SK-N-SH treated with all-trans-retinoic acid at 6 μM for 48 hours (cell line): ENCODE measurements around the gene DTX1.

Experiments
- ATAC-seq: fragments of 200-7000 bp; cut with Tn5 transposase; 3 replicates; pipeline ENCODE4 v1.9.1; 2020; ENCODE audit warnings: mild to moderate bottlenecking, moderate library complexity
- ARNTL ChIP-seq: fragments of 450-650 bp; formaldehyde crosslinking; IDR thresholded peaks from 2 replicates; pipeline ENCODE4 v1.5.0; 2020; ENCODE audit warnings: low read depth, mild to moderate bottlenecking, moderate library complexity, borderline replicate concordance
- BACH2 ChIP-seq: fragments of 250-450 bp; sonication (Bioruptor Pico); IDR thresholded peaks from 2 replicates; pipeline ENCODE4 v1.9.0; 2021; ENCODE audit warnings: mild to moderate bottlenecking, borderline replicate concordance
- CSDC2 ChIP-seq: fragments of 250-450 bp; sonication (Bioruptor Pico); IDR thresholded peaks from 2 replicates; pipeline ENCODE4 v1.5.0; 2020; ENCODE audit warnings: mild to moderate bottlenecking, moderate library complexity
- ESRRG ChIP-seq: fragments of 250-450 bp; sonication (Bioruptor Pico); IDR thresholded peaks from 2 replicates; pipeline ENCODE4 v1.6.1; 2021; ENCODE audit warnings: mild to moderate bottlenecking
- GLIS3 ChIP-seq: fragments of 250-450 bp; sonication (Bioruptor Pico); IDR thresholded peaks from 2 replicates; pipeline ENCODE4 v1.5.0; 2020; ENCODE audit warnings: mild to moderate bottlenecking, moderate library complexity
- ISL1 ChIP-seq: fragments of 250-450 bp; sonication (Bioruptor Pico); IDR thresholded peaks from 2 replicates; pipeline ENCODE4 v2.1.2; 2022; ENCODE audit warnings: mild to moderate bottlenecking, moderate library complexity
- PPARA ChIP-seq: fragments of 250-450 bp; sonication (Bioruptor Pico); IDR thresholded peaks from 2 replicates; pipeline ENCODE4 v1.5.0; 2020; ENCODE audit warnings: mild to moderate bottlenecking, borderline replicate concordance
- RARB ChIP-seq: fragments of 250-450 bp; sonication (Bioruptor Pico); IDR thresholded peaks from 2 replicates; pipeline ENCODE4 v1.8.0; 2021; ENCODE audit warnings: mild to moderate bottlenecking, moderate library complexity
- SNAI2 ChIP-seq: fragments of 250-450 bp; sonication (Bioruptor Pico); IDR thresholded peaks from 2 replicates; pipeline ENCODE4 v1.5.0; 2020; ENCODE audit warnings: mild to moderate bottlenecking, moderate library complexity
- TCF4 ChIP-seq: fragments of 250-450 bp; sonication (Bioruptor Pico); IDR thresholded peaks from 2 replicates; pipeline ENCODE4 v1.8.0; 2021; ENCODE audit warnings: mild to moderate bottlenecking, moderate library complexity, borderline replicate concordance
- ZC3H10 ChIP-seq: fragments of 250-450 bp; sonication (Bioruptor Pico); IDR thresholded peaks from 2 replicates; pipeline ENCODE4 v1.5.1; 2021; ENCODE audit warnings: mild to moderate bottlenecking, moderate library complexity
- ZFP3 ChIP-seq: fragments of 250-450 bp; sonication (Bioruptor Pico); IDR thresholded peaks from 2 replicates; pipeline ENCODE4 v1.5.0; 2020; ENCODE audit warnings: mild to moderate bottlenecking, moderate library complexity
- ZFP30 ChIP-seq: fragments of 450-650 bp; formaldehyde crosslinking; IDR thresholded peaks from 2 replicates; pipeline ENCODE4 v1.5.0; 2022; ENCODE audit warnings: mild to moderate bottlenecking, moderate library complexity
- ZNF565 ChIP-seq: fragments of 450-650 bp; formaldehyde crosslinking; conservative IDR thresholded peaks from 2 replicates; pipeline ENCODE4 v1.5.0; 2020; ENCODE audit warnings: low read depth, mild to moderate bottlenecking, moderate library complexity
- ZNF70 ChIP-seq: fragments of 450-650 bp; formaldehyde crosslinking; IDR thresholded peaks from 2 replicates; pipeline ENCODE4 v1.5.0; 2020; ENCODE audit warnings: mild to moderate bottlenecking, moderate library complexity
- ZNF8 ChIP-seq: fragments of 450-650 bp; formaldehyde crosslinking; IDR thresholded peaks from 2 replicates; pipeline ENCODE4 v1.5.0; 2020; ENCODE audit warnings: mild to moderate bottlenecking, moderate library complexity
- TF ChIP-seq, protein P1 (sequence below): fragments of 250-450 bp; sonication (Bioruptor Pico); IDR thresholded peaks from 2 replicates; pipeline ENCODE4 v1.8.0; 2020; ENCODE audit warnings: mild to moderate bottlenecking, moderate library complexity, borderline replicate concordance
- TF ChIP-seq, protein P2 (sequence below): fragments of 250-450 bp; sonication (Bioruptor Pico); IDR thresholded peaks from 2 replicates; pipeline ENCODE4 v1.5.1; 2020; ENCODE audit warnings: low read depth, mild to moderate bottlenecking, moderate library complexity
- TF ChIP-seq, protein P3 (sequence below): fragments of 250-450 bp; sonication (Bioruptor Pico); IDR thresholded peaks from 2 replicates; pipeline ENCODE4 v1.5.0; 2020; ENCODE audit warnings: mild to moderate bottlenecking, moderate library complexity
- TF ChIP-seq, protein P4 (sequence below): fragments of 250-450 bp; sonication (Bioruptor Pico); IDR thresholded peaks from 2 replicates; pipeline ENCODE4 v1.8.0; 2021; ENCODE audit warnings: low read depth, mild to moderate bottlenecking, moderate library complexity, borderline replicate concordance
- TF ChIP-seq, protein P5 (sequence below): fragments of 250-450 bp; sonication (Bioruptor Pico); IDR thresholded peaks from 2 replicates; pipeline ENCODE4 v1.5.1; 2021; ENCODE audit warnings: mild to moderate bottlenecking, moderate library complexity

DTX1 gene

DNA sequence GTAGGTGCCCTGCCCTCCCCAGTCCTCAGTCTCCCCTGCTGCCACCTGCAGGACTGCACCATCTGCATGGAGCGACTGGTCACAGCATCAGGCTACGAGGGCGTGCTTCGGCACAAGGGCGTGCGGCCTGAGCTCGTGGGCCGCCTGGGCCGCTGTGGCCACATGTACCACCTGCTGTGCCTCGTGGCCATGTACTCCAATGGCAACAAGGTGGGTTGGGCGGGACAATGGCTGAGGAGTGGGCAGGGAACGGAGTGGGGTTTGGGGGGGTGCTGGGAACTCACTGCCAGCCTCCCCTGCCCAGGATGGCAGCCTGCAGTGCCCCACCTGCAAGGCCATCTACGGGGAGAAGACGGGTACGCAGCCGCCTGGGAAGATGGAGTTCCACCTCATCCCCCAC lies 38.2 kb downstream of the DTX1 start:
- TF ChIP-seq ZNF565 (CRISPR knock-in tag) (no peak), ZFP3 (CRISPR knock-in tag) (no peak), TCF4 (CRISPR knock-in tag) (no peak), RARB (CRISPR knock-in tag) (no peak), SNAI2 (no peak), CSDC2 (CRISPR knock-in tag) (no peak), ARNTL (no peak), ZC3H10 (no peak), PPARA (no peak), ISL1 (CRISPR knock-in tag) (no peak)
- TF ChIP-seq, protein P1, sequence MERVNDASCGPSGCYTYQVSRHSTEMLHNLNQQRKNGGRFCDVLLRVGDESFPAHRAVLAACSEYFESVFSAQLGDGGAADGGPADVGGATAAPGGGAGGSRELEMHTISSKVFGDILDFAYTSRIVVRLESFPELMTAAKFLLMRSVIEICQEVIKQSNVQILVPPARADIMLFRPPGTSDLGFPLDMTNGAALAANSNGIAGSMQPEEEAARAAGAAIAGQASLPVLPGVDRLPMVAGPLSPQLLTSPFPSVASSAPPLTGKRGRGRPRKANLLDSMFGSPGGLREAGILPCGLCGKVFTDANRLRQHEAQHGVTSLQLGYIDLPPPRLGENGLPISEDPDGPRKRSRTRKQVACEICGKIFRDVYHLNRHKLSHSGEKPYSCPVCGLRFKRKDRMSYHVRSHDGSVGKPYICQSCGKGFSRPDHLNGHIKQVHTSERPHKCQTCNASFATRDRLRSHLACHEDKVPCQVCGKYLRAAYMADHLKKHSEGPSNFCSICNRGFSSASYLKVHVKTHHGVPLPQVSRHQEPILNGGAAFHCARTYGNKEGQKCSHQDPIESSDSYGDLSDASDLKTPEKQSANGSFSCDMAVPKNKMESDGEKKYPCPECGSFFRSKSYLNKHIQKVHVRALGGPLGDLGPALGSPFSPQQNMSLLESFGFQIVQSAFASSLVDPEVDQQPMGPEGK (CRISPR knock-in tag), result no peak
- TF ChIP-seq, protein P2, sequence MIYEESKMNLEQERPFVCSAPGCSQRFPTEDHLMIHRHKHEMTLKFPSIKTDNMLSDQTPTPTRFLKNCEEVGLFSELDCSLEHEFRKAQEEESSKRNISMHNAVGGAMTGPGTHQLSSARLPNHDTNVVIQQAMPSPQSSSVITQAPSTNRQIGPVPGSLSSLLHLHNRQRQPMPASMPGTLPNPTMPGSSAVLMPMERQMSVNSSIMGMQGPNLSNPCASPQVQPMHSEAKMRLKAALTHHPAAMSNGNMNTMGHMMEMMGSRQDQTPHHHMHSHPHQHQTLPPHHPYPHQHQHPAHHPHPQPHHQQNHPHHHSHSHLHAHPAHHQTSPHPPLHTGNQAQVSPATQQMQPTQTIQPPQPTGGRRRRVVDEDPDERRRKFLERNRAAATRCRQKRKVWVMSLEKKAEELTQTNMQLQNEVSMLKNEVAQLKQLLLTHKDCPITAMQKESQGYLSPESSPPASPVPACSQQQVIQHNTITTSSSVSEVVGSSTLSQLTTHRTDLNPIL (CRISPR knock-in tag), result no peak
- TF ChIP-seq, protein P3, sequence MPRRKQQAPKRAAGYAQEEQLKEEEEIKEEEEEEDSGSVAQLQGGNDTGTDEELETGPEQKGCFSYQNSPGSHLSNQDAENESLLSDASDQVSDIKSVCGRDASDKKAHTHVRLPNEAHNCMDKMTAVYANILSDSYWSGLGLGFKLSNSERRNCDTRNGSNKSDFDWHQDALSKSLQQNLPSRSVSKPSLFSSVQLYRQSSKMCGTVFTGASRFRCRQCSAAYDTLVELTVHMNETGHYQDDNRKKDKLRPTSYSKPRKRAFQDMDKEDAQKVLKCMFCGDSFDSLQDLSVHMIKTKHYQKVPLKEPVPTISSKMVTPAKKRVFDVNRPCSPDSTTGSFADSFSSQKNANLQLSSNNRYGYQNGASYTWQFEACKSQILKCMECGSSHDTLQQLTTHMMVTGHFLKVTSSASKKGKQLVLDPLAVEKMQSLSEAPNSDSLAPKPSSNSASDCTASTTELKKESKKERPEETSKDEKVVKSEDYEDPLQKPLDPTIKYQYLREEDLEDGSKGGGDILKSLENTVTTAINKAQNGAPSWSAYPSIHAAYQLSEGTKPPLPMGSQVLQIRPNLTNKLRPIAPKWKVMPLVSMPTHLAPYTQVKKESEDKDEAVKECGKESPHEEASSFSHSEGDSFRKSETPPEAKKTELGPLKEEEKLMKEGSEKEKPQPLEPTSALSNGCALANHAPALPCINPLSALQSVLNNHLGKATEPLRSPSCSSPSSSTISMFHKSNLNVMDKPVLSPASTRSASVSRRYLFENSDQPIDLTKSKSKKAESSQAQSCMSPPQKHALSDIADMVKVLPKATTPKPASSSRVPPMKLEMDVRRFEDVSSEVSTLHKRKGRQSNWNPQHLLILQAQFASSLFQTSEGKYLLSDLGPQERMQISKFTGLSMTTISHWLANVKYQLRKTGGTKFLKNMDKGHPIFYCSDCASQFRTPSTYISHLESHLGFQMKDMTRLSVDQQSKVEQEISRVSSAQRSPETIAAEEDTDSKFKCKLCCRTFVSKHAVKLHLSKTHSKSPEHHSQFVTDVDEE (CRISPR knock-in tag), result no peak
- TF ChIP-seq, protein P4, sequence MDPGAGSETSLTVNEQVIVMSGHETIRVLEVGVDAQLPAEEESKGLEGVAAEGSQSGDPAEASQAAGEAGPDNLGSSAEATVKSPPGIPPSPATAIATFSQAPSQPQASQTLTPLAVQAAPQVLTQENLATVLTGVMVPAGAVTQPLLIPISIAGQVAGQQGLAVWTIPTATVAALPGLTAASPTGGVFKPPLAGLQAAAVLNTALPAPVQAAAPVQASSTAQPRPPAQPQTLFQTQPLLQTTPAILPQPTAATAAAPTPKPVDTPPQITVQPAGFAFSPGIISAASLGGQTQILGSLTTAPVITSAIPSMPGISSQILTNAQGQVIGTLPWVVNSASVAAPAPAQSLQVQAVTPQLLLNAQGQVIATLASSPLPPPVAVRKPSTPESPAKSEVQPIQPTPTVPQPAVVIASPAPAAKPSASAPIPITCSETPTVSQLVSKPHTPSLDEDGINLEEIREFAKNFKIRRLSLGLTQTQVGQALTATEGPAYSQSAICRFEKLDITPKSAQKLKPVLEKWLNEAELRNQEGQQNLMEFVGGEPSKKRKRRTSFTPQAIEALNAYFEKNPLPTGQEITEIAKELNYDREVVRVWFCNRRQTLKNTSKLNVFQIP (CRISPR knock-in tag), result no peak
- no peak for ATAC-seq

DNA sequence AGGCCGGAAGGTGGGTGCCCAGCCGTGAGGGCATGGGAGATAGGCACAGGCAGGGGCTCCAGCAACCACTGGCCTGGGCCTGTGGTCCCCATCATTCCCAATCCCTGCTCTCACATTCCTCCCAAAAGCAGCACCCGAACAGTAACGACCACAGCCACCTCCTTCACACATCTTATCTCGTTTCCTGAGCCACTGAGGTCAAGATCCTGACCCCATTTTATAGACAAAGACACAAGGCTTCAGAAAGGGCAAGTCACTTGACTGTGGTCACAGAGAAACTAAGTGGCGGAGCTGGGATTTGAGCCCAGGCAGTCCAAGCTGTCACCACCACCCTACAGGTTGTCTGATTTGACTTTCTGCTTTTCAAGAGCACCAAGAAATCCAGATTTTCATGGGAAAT lies 38.9 kb downstream of the DTX1 start:
- TF ChIP-seq, protein P1 (CRISPR knock-in tag), result no peak
- TF ChIP-seq ZNF8 (CRISPR knock-in tag) (no peak), BACH2 (CRISPR knock-in tag) (no peak), ZNF70 (CRISPR knock-in tag) (no peak), TCF4 (CRISPR knock-in tag) (no peak), ZFP30 (no peak), PPARA (no peak), ESRRG (CRISPR knock-in tag) (no peak), ZC3H10 (no peak), ZFP3 (CRISPR knock-in tag) (no peak), RARB (CRISPR knock-in tag) (no peak), GLIS3 (CRISPR knock-in tag) (no peak), SNAI2 (no peak)
- TF ChIP-seq, protein P4 (CRISPR knock-in tag), result no peak
- TF ChIP-seq, protein P5, sequence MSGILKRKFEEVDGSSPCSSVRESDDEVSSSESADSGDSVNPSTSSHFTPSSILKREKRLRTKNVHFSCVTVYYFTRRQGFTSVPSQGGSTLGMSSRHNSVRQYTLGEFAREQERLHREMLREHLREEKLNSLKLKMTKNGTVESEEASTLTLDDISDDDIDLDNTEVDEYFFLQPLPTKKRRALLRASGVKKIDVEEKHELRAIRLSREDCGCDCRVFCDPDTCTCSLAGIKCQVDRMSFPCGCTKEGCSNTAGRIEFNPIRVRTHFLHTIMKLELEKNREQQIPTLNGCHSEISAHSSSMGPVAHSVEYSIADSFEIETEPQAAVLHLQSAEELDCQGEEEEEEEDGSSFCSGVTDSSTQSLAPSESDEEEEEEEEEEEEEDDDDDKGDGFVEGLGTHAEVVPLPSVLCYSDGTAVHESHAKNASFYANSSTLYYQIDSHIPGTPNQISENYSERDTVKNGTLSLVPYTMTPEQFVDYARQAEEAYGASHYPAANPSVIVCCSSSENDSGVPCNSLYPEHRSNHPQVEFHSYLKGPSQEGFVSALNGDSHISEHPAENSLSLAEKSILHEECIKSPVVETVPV (CRISPR knock-in tag), result no peak
- TF ChIP-seq, protein P3 (CRISPR knock-in tag), result no peak
- ATAC-seq, result no peak
